HEK293T (cell line): ENCODE measurements around the gene ZBTB7B.

Experiments
- PKNOX1 ChIP-seq: fragments of 450-650 bp; IDR thresholded peaks from 2 replicates; pipeline ENCODE4 v1.6.1; 2016
- TARDBP ChIP-seq: fragments of 450-650 bp; IDR thresholded peaks from 2 replicates; pipeline ENCODE4 v1.6.1; 2016

GRCh38 chr1:154982897-154983648 is 19.5 kb upstream of the ZBTB7B start, which contains the start of gene FLAD1:
- TF ChIP-seq TARDBP (no peak), PKNOX1 (peak; percentile 100)
